Neural cell (in vitro differentiated cells): ENCODE results near the gene PAFAH1B1.
A peak's percentile ranks its signal among the peaks of the same experiment; 100 is the strongest.

ENCODE experiments used
- CTCF ChIP-seq: fragments of 450-650 bp; IDR thresholded peaks from 2 replicates; pipeline ENCODE4 v1.5.1; 2014; ENCODE audit warnings: antibody characterized with exemption, mild to moderate bottlenecking, moderate library complexity; ENCODE audit not compliant: poor library complexity, severe bottlenecking
- EP300 ChIP-seq: fragments of 450-650 bp; conservative IDR thresholded peaks from 2 replicates; pipeline ENCODE4 v1.6.1; 2014; ENCODE audit warnings: antibody characterized with exemption, mild to moderate bottlenecking, moderate library complexity; ENCODE audit not compliant: poor library complexity, severe bottlenecking
- POLR2AphosphoS5 ChIP-seq: IDR thresholded peaks from 2 replicates; pipeline ENCODE4 v1.6.1; 2012
- RAD21 ChIP-seq: fragments of 450-650 bp; conservative IDR thresholded peaks from 2 replicates; pipeline ENCODE4 v1.6.1; 2014; ENCODE audit warnings: antibody characterized with exemption, mild to moderate bottlenecking, moderate library complexity
- TAF1 ChIP-seq: IDR thresholded peaks from 2 replicates; pipeline ENCODE4 v1.6.1; 2012; ENCODE audit warnings: low read depth

- no peak for TF ChIP-seq CTCF
- no peak for TF ChIP-seq TAF1
- TF ChIP-seq EP300, result peak; percentile 43
- TF ChIP-seq RAD21, result peak; percentile 27
- peak; percentile 63 for TF ChIP-seq POLR2AphosphoS5
These were observed 118.3 kb downstream of the PAFAH1B1 start, which contains the start of gene CLUH for GRCh38 chr17:2711608-2712299.
